Measurements from ENCODE around the gene ZNF677. TPM values are rescaled to one million over a fixed set of nuclear protein-coding genes. Genes with fewer than 3 reads are reported as not detected.
"Not testable (repeated sequence)": the region's sequence is repeated elsewhere in the genome, so short reads cannot be mapped to it uniquely, and the experiment has no call there.

Gene ZNF677
- total RNA-seq, 4 donors from 2014 or later: 11.5 to 21.0 (median 17.8) TPM

- no peak for DNase-seq (ENCODE audit: low spot score in 2 of 2)
- TF ChIP-seq POLR2A (IDR thresholded peaks at IDR 0.05) (no peak), CTCF (IDR thresholded peaks at IDR 0.05) (no peak)
- WGBS, 2 donors: 57 to 65% methylated on average over 12 of the region's 12 CpGs
- intact Hi-C loops (cut with DNase I; ENCODE audit: low total_unique reads): no loop called here
- H3K4me3 ChIP-seq (ENCODE audit: low read depth, poor library complexity, severe bottlenecking): no peak overlapping the region
Observed at GRCh38 chr19:53193535-53194222, 61.0 kb downstream of the ZNF677 start.

DNA sequence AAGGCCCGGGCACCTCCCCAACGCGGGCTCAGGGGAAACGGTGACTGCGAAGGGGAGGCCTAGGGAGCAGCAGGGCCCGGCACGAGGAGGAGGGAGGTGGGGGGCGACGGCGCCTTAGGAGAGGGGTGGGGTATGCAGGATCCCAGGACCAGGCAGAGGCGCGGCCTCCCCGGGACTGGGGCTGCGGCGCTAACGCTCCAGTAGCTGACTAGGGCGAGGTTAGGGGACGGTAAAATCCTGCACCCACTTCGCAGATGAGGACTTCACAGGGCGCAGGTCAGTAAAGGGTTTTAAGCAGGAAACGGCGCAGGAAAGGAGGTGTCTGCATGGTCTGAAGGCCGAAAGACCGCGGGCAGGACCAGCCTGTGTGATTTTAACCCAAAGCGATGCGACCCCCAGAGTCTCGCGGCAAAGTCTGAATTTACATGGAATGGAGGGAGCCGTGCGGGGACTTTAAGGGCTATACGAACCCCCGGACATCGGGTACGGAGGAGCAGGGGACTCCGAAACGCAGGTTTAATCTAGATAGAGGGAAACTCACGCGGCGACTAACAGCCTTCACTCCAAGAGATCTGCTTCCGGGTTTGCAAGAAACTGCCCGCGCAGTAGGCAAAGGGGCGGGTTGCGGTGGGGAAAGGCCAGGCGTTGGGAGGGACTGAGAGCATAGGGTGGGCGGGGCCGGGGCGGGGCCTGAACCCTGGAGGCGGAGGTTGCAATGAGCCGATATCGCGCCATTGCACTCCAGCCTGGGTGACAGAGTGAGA, 61.7 kb downstream of the ZNF677 start, which contains the start of gene ZNF665:
TSS of gene ZNF665 (minus strand) at position 588 of the 764 bp plus-strand sequence. CDS start 10,460 bp downstream, outside the sequence.
- H3K4me3 ChIP-seq (ENCODE audit: low read depth, poor library complexity, severe bottlenecking): peak within 1 kb of the TSS; percentile 62
- WGBS, 2 donors: 0% methylated on average over 50 to 53 of the region's 53 CpGs
- DNase-seq (ENCODE audit: low spot score in 2 of 2): peak; percentile 88 to 97
- intact Hi-C loops (cut with DNase I; ENCODE audit: low total_unique reads): no loop called here
- no peak for TF ChIP-seq CTCF (IDR thresholded peaks at IDR 0.05)
- TF ChIP-seq POLR2A (IDR thresholded peaks at IDR 0.05): peak in 1 of 2 donors; percentile 6

DNA sequence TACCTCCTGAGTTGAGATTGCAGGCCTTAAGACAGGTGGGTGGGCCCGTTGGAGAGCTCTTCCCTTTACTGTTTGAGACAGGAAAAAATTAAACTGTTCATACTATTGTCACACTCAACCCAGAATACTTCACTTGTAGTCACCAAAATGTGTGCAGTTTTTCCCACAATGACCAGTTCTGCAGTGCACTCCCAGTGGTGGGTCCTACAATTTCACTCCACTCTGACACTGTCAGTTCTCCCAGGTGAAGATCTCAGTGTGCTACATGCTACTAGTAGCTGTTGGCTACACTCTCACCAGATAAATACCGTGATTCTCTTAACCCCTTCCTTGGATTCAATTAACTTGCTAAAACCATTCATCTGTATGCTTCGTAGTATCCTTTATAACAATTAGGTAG, 64.4 kb downstream of the ZNF677 start:
- TF ChIP-seq POLR2A (IDR thresholded peaks at IDR 0.05): no peak
- no peak for TF ChIP-seq CTCF (IDR thresholded peaks at IDR 0.05)
- intact Hi-C loops (cut with DNase I; ENCODE audit: low total_unique reads): no loop called here
- no peak overlapping the region for H3K4me3 ChIP-seq (ENCODE audit: low read depth, poor library complexity, severe bottlenecking)
- DNase-seq (ENCODE audit: low spot score in 2 of 2): no peak
- WGBS, 2 donors: 59 to 97% methylated on average over 3 of the region's 3 CpGs

DNA sequence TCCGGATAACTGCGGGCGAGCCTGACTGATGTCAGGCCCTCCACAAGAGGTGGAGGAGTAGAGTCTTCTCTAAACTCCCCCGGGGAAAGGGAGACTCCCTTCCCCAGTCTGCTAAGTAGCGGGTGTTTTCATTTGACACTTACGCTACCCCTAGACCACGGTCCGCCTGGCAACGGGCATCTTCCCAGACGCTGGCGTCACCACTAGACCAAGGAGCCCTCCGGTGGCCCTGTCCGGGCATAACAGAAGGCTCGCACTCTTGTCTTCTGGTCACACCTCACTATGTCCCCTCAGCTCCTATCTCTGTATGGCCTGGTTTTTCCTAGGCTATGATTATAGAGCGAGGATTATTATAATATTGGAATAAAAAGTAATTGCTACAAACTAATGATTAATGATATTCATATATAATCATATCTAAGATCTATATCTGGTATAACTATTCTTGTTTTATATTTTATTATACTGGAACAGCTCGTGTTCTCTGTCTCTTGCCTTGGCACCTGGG, 64.9 kb downstream of the ZNF677 start:
- DNase-seq (ENCODE audit: low spot score in 2 of 2); H3K4me3 ChIP-seq (ENCODE audit: low read depth, poor library complexity, severe bottlenecking); intact Hi-C loops (cut with DNase I; ENCODE audit: low total_unique reads): not testable (repeated sequence)
- WGBS, 2 donors: 71 to 84% methylated on average over 11 to 13 of the region's 16 CpGs

Other genes starting within 250 kb of the ZNF677 start
- not detected for gene ERVV-1, start 241.0 kb downstream of the ZNF677 start, total RNA-seq
- not detected for gene ERVV-2, start 210.1 kb downstream of the ZNF677 start, total RNA-seq
- gene ZNF160, start 151.5 kb downstream of the ZNF677 start, total RNA-seq: 10 to 100 TPM; 22.6 to 38.0 (median 27.4) TPM
- gene ZNF415, start 122.0 kb downstream of the ZNF677 start, total RNA-seq: 1 to 10 TPM; 1.1 to 7.4 (median 5.1) TPM
- gene ZNF347, start 95.8 kb downstream of the ZNF677 start, total RNA-seq: 1 to 10 TPM; 5.3 to 9.3 (median 7.3) TPM
- gene ZNF665, start 61.5 kb downstream of the ZNF677 start, total RNA-seq: 1 to 10 TPM; 2.4 to 4.9 (median 3.4) TPM
- not detected for gene VN1R2, start 3.4 kb upstream of the ZNF677 start, total RNA-seq
- not detected for gene VN1R4, start 12.8 kb upstream of the ZNF677 start, total RNA-seq
- 1 to 10 TPM; 4.7 to 7.9 (median 7.0) TPM for gene ZNF845, start 78.9 kb upstream of the ZNF677 start, total RNA-seq
- 10 to 100 TPM in 2 of 4 donors, 1 to 10 TPM in 2; 6.5 to 13.1 (median 10.1) TPM for gene ZNF525, start 110.8 kb upstream of the ZNF677 start, total RNA-seq
- gene ZNF765, start 140.3 kb upstream of the ZNF677 start, total RNA-seq: 10 to 100 TPM in 1 of 4 donors, 1 to 10 TPM in 3; 8.3 to 11.6 (median 9.1) TPM
- gene ZNF761, start 177.1 kb upstream of the ZNF677 start, total RNA-seq: 1 to 10 TPM; 7.1 to 9.9 (median 8.9) TPM
- gene ZNF813, start 212.9 kb upstream of the ZNF677 start, total RNA-seq: 1 to 10 TPM; 1.5 to 5.9 (median 3.4) TPM